ENCODE measurements around the gene KRR1.
"Not testable (repeated sequence)": the region's sequence is repeated elsewhere in the genome, so short reads cannot be mapped to it uniquely, and the experiment has no call there.

The KRR1 gene

GRCh38 chr12:75522124-75522523 lies 10.7 kb upstream of the KRR1 start:
- DNase-seq = not testable (repeated sequence)

GRCh38 chr12:75521224-75521623 lies 9.8 kb upstream of the KRR1 start:
- DNase-seq = not testable (repeated sequence)

DNA sequence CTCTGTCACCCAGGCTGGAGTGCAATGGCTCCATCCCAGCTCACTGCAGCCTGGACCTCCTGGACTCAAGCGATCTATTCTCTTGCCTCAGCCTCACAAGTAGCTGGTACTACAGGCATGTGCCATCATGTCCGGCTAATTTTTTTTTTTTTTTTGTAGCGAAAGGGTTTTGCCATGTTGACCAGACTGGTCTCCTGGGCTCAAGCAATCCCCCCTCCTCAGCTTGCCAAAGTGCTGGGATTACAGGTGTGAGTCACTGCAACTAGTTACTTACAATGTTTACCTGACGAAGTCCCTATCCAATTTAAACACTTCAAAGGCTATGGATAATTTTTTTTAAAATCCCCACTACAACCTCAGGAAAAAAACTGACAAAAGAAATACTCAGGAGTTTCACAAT lies 1.8 kb downstream of the KRR1 start:
- no peak for DNase-seq

- no peak for DNase-seq
Observed at GRCh38 chr12:75508159-75508558, 3.2 kb downstream of the KRR1 start.

DNA sequence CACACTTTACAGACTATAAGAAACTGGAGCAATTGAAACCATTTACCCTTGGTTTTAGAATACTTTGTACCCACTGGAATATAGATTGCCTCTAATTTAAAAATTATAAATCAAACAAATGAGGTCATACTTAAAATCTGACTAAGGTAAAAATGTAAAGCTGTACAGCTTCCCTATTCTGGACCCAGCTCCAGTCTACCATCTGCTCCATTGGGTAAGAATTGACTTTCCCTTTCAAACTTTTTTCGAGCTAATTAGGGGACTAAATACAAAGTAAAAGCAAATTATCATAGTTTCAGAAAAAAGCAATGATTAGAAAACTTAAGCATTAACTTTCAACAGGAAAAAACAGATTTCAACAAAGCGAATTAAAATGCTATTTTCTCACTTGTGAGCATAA lies 4.3 kb downstream of the KRR1 start:
- no peak for DNase-seq

- no peak for DNase-seq
Observed at GRCh38 chr12:75505706-75506312, 5.6 kb downstream of the KRR1 start.

- no peak for DNase-seq
Observed at GRCh38 chr12:75503866-75504265, 7.5 kb downstream of the KRR1 start.

DNA sequence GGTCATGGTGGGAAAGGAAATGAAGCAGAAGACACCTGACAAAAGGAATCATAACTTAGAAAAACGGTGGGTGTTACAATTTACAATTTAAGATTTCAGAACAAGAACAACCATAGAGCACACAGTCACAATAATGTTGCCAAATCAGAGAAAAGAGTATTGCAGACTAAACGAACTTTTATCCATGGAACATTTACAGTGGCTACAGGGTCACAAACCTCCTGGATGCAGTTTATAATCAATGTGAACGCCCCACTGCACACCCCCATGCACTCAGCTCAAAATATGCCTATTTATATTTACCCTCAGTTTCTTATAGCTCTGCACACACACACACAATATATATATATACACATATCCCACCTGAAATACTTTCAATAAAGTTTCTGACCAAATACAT lies 8.0 kb downstream of the KRR1 start:
- no peak for DNase-seq

- DNase-seq = no peak
Observed at GRCh38 chr12:75491169-75491568, 20.2 kb downstream of the KRR1 start.

- no peak for DNase-seq
Observed at GRCh38 chr12:75489613-75490210, 21.7 kb downstream of the KRR1 start.

GRCh38 chr12:75489187-75489586 lies 22.2 kb downstream of the KRR1 start:
- DNase-seq = no peak

DNA sequence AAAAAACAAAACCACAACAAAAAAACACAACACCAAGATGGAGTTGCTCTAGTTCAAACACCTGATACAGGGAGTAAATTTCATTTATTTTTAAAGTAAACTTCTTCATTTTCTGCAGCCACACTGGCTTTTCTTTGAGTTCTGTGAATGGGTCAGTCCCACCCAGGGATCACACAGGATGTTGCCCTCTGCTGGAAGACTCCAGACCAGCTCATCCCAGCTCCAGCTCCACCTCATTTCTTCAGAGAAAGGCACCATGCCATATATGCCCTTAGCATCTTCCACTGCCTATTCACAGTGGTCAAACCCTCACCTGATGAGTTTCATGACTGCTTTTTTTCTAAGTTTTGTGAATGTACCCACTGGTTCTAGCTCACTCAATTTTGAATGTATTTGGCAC lies 22.9 kb downstream of the KRR1 start:
- no peak for DNase-seq

DNA sequence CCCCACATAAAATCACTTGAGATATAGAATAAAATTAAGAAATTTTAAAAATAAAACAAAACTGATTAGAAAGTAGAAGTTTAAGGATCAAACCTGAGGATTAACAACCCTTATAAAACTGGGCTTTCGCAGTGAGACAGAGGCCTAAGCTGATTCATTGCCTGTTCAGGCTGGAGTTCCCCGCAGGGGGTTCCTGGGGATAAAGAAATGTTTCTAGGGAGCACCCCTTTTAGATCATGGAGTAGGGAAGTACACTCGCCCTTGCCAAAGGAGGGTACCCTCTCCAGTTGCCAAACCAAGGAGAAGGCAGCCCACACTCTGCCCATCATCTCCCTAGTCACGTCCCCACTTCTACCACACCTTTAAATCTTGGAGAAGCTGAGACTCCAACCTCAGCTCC lies 24.1 kb downstream of the KRR1 start:
- DNase-seq = no peak

DNA sequence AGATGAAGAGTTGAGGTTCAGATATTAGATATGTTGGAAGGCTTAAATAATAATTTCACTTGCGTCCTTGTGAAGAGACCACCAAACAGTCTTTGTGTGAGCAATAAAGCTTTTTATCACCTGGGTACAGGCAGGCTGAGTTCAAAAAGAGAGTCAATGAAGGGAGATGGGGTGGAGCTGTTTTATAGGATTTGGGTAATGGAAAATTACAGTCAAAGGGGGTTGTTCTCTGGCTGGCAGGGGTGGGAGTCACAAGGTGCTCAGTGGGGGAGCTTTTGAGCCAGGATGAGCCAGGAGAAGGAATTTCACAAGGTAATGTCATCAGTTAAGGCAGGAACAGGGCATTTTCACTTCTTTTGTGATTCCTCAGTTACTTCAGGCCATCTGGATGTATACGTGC lies 27.0 kb downstream of the KRR1 start:
- not testable (repeated sequence) for DNase-seq

GRCh38 chr12:75483431-75483830 lies 28.0 kb downstream of the KRR1 start:
- DNase-seq = no peak

GRCh38 chr12:75482646-75483045 lies 28.8 kb downstream of the KRR1 start:
- DNase-seq = no peak

GRCh38 chr12:75481774-75482173 lies 29.6 kb downstream of the KRR1 start:
- DNase-seq = no peak

DNA sequence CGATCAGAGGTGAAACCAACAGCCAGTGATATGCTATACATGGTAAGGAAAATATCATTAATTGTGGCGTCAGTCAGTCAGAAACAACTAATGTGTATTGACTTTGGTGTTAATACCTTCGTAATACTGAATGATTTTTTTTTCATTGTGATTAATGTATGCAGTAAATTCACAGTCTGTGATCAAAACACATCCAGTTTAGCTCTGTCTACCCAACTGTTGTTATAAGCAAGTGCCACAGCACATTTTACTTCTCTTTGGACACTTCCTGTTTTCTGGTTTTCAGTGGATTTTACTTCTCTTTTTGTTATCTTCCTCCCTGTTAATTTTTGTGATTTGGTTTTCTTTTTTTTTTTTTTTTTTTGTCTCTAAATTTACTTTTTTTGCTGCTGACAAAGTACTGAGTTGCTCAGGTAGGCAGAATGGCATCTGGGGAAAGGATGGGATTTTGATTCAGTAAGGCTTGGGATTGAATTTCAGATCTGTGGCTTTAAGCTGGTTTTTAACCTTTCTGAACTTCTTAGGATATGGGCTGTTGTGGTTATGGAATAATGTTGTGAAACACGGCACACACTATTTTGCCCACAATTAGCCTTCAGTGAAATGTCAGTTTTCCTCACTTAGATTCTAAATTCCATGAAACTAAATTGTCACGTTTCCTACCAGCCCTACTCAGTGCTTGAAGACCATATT lies 30.2 kb downstream of the KRR1 start:
- DNase-seq = no peak

DNA sequence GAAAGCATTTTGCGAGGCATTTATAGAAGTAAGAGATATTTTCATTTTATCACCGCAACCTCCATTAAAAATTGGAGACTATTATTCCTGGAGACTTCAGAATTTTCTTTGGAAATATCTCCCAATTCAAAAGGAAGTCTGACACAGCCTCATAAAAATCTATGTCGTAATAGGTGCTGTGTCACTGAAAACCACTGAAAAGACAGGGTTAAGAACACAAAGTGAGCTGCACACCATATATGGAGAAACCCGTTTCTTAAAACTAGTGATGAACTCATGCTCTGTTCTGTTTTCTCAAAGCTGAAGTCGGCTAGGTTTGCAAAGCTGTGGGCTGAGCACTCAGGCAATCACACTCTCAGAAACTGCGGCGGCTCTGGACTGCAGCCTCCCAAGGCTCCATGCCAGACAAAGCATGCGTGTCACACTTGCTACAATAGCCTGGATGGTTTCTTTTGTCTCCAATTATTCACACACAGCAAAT lies 30.9 kb downstream of the KRR1 start, which contains the start of gene GLIPR1:
TSS of gene GLIPR1 (plus strand) at position 287 of the 481 bp plus-strand sequence. CDS start at position 413, 126 bp downstream.
- DNase-seq = no peak

DNA sequence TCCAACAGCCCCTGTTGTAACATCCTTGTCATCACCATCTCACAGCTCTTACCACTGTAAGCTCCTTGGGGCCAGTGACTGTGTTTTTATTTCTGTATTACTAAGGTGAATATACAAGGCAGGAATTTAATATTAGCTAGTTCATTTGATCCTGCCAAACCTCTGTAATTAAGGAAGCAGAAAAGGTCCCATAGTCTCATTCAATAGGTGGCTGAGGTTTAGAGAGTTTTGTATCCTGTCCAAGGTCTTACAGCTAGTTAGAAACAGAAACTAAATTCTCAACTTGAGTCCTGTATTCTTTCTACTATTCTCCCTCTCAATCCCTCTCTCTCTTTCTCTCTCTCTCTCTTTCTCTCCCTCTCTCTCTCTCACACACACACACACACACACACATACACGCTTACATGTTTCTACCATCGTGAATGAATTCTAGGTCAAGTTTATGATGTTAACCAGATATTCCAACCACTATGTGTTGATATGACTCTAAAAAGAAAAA lies 31.4 kb downstream of the KRR1 start:
- no peak for DNase-seq

- DNase-seq = no peak
Observed at GRCh38 chr12:75478116-75478794, 33.2 kb downstream of the KRR1 start.

GRCh38 chr12:75477137-75477536 lies 34.3 kb downstream of the KRR1 start:
- no peak for DNase-seq

- DNase-seq = no peak
Observed at GRCh38 chr12:75476071-75476470, 35.3 kb downstream of the KRR1 start.
